Ishikawa (cell line): ENCODE results near the gene CLSTN1.

Experiments
- CEBPB ChIP-seq: IDR thresholded peaks from 2 replicates; pipeline ENCODE4 v1.6.1; 2012
- CREB1 ChIP-seq: IDR thresholded peaks from 2 replicates; pipeline ENCODE4 v1.6.1; 2012; ENCODE audit warnings: low read depth
- EGR1 ChIP-seq: IDR thresholded peaks from 2 replicates; pipeline ENCODE4 v1.6.1; 2012
- EP300 ChIP-seq: IDR thresholded peaks from 2 replicates; pipeline ENCODE4 v1.6.1; 2012; ENCODE audit warnings: borderline replicate concordance
- FOXM1 ChIP-seq: IDR thresholded peaks from 2 replicates; pipeline ENCODE4 v1.6.1; 2012; ENCODE audit warnings: low read depth, borderline replicate concordance
- NFIC ChIP-seq: IDR thresholded peaks from 2 replicates; pipeline ENCODE4 v1.6.1; 2012
- RAD21 ChIP-seq: IDR thresholded peaks from 2 replicates; pipeline ENCODE4 v1.6.1; 2012; ENCODE audit warnings: low read depth
- TAF1 ChIP-seq: IDR thresholded peaks from 2 replicates; pipeline ENCODE4 v1.6.1; 2012; ENCODE audit warnings: low read depth, mild to moderate bottlenecking
- TCF12 ChIP-seq: IDR thresholded peaks from 2 replicates; pipeline ENCODE4 v1.6.1; 2012; ENCODE audit warnings: low read depth
- TEAD4 ChIP-seq: IDR thresholded peaks from 2 replicates; pipeline ENCODE4 v1.6.1; 2012
- USF1 ChIP-seq: IDR thresholded peaks from 2 replicates; pipeline ENCODE4 v1.6.1; 2012
- YY1 ChIP-seq: IDR thresholded peaks from 2 replicates; pipeline ENCODE4 v1.6.1; 2012; ENCODE audit warnings: low read depth
- ZBTB7A ChIP-seq: IDR thresholded peaks from 2 replicates; pipeline ENCODE4 v1.6.1; 2012; ENCODE audit warnings: low read depth
- TF ChIP-seq, protein P1 (sequence below): IDR thresholded peaks from 2 replicates; pipeline ENCODE4 v1.6.1; 2012
- TF ChIP-seq, protein P2 (sequence below): IDR thresholded peaks from 2 replicates; pipeline ENCODE4 v1.6.1; 2012; ENCODE audit warnings: low read depth, mild to moderate bottlenecking

Gene CLSTN1

DNA sequence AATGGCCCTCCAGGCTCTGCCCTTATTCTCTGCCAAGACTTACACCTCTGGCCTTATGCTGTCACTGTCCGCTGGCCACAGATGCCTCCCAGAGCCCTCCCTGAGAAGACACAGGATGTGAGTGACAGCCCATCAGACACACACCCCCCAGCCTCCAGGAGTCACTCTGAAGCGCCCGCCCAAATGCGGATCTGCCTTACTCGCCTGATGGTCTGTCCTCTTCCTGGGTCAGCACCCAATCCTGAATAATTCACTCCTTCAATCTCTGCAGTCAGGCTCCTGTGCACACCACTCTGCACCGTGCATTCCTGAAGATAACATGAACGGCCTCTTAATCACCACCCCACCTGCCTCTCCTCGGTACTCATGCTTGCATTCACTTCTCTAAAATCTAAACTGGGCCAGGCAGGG lies 14.7 kb downstream of the CLSTN1 start:
- no peak for TF ChIP-seq TAF1
- no peak for TF ChIP-seq TCF12
- no peak for TF ChIP-seq EGR1
- TF ChIP-seq, protein P1, sequence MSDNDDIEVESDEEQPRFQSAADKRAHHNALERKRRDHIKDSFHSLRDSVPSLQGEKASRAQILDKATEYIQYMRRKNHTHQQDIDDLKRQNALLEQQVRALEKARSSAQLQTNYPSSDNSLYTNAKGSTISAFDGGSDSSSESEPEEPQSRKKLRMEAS: no peak
- no peak for TF ChIP-seq USF1
- no peak for TF ChIP-seq CREB1
- TF ChIP-seq TEAD4: no peak
- TF ChIP-seq NFIC: no peak
- TF ChIP-seq ZBTB7A: no peak

DNA sequence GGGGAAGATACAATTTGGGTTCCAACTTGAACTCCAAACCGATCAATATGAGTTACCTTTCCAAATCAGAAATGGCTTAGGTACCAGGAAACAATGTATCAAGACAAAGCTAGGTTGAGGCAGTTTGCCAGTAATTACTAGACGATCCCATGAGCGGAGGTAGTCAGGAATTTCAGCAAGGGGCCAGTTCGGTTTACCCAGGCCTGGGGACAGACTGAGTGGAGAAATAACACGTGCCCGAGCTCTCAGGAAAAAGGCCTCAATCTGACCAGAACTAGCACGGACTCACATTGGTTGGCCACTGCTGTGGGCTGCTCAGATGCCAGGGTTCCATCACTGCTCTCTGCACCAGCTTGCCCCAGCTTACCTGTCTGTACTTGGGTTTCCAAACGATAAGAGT lies 15.3 kb downstream of the CLSTN1 start:
- TF ChIP-seq CEBPB (no peak), TAF1 (no peak), CREB1 (no peak), RAD21 (no peak), NFIC (no peak), USF1 (no peak), EGR1 (no peak), ZBTB7A (no peak), FOXM1 (no peak)
- TF ChIP-seq, protein P1: no peak

- no peak for TF ChIP-seq CREB1
Measured at GRCh38 chr1:9807541-9807940, 16.2 kb downstream of the CLSTN1 start.

- TF ChIP-seq USF1 (no peak), RAD21 (no peak), ZBTB7A (no peak), CREB1 (no peak), FOXM1 (no peak), EP300 (no peak), CEBPB (no peak), TCF12 (no peak), TAF1 (no peak), NFIC (no peak)
- TF ChIP-seq, protein P1: no peak
Measured at GRCh38 chr1:9805006-9805508, 18.7 kb downstream of the CLSTN1 start.

- TF ChIP-seq YY1 (no peak), FOXM1 (no peak), CREB1 (no peak), TEAD4 (no peak)
Measured at GRCh38 chr1:9801909-9802308, 21.9 kb downstream of the CLSTN1 start.

- no peak for TF ChIP-seq NFIC
- no peak for TF ChIP-seq EGR1
- TF ChIP-seq FOXM1: no peak
- TF ChIP-seq TAF1: no peak
- TF ChIP-seq ZBTB7A: no peak
- TF ChIP-seq EP300: no peak
- no peak for TF ChIP-seq CEBPB
- TF ChIP-seq, protein P1: no peak
- no peak for TF ChIP-seq CREB1
- TF ChIP-seq RAD21: no peak
- TF ChIP-seq YY1: no peak
- no peak for TF ChIP-seq TEAD4
- TF ChIP-seq, protein P2, sequence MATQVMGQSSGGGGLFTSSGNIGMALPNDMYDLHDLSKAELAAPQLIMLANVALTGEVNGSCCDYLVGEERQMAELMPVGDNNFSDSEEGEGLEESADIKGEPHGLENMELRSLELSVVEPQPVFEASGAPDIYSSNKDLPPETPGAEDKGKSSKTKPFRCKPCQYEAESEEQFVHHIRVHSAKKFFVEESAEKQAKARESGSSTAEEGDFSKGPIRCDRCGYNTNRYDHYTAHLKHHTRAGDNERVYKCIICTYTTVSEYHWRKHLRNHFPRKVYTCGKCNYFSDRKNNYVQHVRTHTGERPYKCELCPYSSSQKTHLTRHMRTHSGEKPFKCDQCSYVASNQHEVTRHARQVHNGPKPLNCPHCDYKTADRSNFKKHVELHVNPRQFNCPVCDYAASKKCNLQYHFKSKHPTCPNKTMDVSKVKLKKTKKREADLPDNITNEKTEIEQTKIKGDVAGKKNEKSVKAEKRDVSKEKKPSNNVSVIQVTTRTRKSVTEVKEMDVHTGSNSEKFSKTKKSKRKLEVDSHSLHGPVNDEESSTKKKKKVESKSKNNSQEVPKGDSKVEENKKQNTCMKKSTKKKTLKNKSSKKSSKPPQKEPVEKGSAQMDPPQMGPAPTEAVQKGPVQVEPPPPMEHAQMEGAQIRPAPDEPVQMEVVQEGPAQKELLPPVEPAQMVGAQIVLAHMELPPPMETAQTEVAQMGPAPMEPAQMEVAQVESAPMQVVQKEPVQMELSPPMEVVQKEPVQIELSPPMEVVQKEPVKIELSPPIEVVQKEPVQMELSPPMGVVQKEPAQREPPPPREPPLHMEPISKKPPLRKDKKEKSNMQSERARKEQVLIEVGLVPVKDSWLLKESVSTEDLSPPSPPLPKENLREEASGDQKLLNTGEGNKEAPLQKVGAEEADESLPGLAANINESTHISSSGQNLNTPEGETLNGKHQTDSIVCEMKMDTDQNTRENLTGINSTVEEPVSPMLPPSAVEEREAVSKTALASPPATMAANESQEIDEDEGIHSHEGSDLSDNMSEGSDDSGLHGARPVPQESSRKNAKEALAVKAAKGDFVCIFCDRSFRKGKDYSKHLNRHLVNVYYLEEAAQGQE: no peak
- TF ChIP-seq USF1: no peak
- TF ChIP-seq TCF12: no peak
Measured at GRCh38 chr1:9798236-9799130, 25.3 kb downstream of the CLSTN1 start.
